Vein endothelial cell (primary cell): Measurements from ENCODE around the gene C1orf116. TPM values are rescaled to one million over a fixed set of nuclear protein-coding genes. Genes with fewer than 3 reads are reported as not detected.

Experiments used
- total RNA-seq: library from RNA; depleted of rRNA; stranded (reverse); fragments of >200 nt; gene quantifications from 2 replicates; pipeline ENCODE4 v1.2.3, GENCODE V29; 2012

C1orf116 gene
- total RNA-seq, result not detected in 2 replicates

DNA sequence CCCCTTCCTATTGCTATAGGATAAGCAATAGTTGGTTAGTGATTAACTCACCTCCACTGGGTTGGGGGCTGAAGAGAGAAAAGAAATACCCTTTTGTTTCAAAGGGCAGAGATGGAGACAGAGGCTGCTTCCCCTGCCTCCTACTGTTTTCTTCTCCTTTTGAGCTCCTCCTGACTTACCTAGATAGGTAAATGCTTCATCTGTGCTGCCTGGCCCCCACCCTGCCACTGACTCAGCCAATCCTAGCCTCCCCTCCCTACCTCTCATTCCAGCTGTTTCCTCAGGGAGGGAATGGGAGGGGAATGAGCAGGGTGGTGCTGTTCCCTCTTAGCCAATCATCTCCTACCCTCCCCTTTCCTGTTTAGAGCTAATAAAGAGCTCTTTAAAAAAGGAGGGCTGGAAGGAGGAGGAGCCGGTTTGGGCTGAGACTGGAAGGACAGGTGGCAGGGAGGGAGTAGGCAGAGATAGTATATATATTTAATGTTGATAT, at the start of gene C1orf116:
Gene C1orf116, minus strand, starts transcription at position 229 of the 490 bp plus-strand sequence. CDS start 5,158 bp downstream, outside the sequence.

DNA sequence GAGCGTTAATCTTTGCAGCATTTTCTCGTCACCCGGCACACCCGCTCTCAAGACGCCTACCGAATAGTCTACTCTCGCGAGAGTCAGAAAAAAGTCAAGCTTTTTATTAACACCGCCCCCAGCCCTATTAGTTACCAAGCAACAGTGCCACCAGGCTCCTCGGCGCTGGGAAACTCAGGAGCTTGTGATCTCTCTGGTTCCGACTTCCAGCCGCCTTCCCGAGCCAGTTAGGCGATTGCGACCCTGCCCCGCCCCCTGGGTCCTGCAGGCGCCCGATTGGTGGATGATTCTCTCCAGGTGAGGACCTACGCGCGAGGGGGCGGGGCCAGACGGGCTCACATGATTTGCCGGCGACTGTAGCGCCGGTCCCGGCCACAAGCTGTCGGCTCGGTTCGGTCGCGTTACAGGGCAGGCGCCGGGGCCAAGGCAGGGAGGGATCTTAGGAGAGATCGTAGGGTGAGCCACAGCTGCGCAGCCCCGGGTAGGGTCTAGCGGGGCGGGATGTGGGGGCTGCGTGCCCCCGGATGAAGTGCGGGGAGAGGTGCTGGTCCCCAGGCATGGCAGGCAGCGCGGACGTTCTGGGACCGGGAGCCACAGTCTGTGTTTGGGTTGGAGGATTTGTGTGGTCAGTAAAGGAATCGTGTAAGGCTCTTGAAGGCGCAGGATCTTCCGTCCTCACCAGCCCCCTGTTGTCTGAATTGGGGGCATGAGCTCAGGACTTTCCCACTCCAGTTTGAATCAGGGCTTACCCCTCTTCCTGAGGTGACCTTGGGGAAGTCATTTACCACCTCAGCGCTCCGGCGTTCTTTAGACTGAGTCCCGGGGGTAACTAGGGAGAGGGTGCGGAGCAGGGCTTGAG, 20.6 kb upstream of the C1orf116 start, which contains the start of gene PFKFB2:
Gene PFKFB2, plus strand, starts transcription at position 365 of the 859 bp plus-strand sequence. CDS start 1,443 bp downstream, outside the sequence.

DNA sequence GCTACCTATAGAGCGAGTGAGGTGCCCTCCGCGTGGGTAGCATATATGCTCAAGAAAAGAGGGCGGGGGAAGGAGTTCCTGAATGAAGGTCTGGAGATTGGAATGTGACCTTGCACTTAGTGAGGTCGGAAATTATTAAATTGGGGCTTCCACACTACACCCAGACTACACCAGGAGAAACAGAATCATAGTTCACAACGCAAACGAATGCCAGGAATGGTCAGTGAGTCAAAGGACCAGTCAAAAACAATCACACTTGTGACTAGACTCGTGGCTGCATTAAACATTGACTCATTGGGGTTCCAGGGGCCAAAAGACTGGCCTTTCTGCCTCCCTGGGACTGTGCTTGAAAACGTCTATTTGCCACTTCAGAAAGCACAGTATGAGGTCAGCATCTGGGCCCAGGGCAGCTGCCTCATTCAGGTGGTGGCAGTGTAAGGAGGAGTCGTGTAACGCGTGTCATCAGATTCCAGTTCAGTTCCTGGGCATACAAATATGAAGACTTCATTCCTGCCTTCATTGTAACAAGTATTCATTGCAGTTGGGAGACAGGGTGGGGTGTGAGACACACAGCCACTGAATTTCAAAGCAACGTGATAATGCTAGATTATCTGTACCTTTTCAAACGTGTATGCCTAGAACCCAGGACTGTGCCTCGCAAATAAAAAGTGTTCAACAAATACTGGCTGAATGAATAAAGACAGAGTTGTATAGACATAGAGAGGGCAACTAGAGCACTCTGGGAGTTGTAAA, 18.8 kb upstream of the C1orf116 start, which contains the start of gene YOD1:
Gene YOD1, minus strand, starts transcription at position 18 of the 753 bp plus-strand sequence. CDS start 178 bp downstream, outside the sequence.

DNA sequence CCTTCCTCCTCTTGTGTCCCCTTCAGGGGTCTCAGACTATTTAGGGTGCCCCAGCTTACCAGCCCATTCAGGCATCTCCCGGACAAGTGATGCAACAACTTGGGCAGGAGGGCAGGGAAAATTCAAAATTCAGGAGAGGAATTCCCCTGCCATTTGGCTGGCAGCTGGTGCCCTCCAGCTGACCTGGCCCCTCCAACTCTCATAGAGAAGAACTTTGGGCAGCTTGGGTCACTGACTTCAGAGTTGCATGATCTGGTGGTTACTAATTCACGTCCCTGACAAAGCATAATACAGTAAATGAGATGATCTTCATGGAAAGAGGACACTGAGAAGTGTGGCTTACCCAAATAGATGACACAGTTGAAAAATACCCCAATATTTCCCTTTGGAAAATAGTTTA, 62.1 kb downstream of the C1orf116 start, which contains the start of gene FCAMR:
Gene FCAMR, minus strand, starts transcription at position 15 of the 400 bp plus-strand sequence. CDS start 335 bp downstream, outside the sequence.

Other genes starting within 250 kb of the C1orf116 start
- not detected in 2 replicates for gene IL20, start 167.1 kb downstream of the C1orf116 start, total RNA-seq
- not detected in 2 replicates for gene IL24, start 135.3 kb downstream of the C1orf116 start, total RNA-seq
- gene FCMR, start 110.8 kb downstream of the C1orf116 start, total RNA-seq, result 0.38 TPM in 1 of 2 replicates, not detected in the other
- not detected in 2 replicates for gene PIGR, start 86.3 kb downstream of the C1orf116 start, total RNA-seq
- gene FCAMR, start 62.3 kb downstream of the C1orf116 start, total RNA-seq, result not detected in 2 replicates
- gene YOD1, start 18.5 kb upstream of the C1orf116 start, total RNA-seq, result 8.2 and 10.3 TPM in 2 replicates
- 1.3 and 1.9 TPM in 2 replicates for gene PFKFB2, start 20.5 kb upstream of the C1orf116 start, total RNA-seq
- 0.10 TPM in 1 of 2 replicates, not detected in the other for gene C4BPB, start 56.1 kb upstream of the C1orf116 start, total RNA-seq
- gene C4BPA, start 71.5 kb upstream of the C1orf116 start, total RNA-seq, result not detected in 2 replicates